ENCODE data around the gene PCGF1.

PCGF1 gene

DNA sequence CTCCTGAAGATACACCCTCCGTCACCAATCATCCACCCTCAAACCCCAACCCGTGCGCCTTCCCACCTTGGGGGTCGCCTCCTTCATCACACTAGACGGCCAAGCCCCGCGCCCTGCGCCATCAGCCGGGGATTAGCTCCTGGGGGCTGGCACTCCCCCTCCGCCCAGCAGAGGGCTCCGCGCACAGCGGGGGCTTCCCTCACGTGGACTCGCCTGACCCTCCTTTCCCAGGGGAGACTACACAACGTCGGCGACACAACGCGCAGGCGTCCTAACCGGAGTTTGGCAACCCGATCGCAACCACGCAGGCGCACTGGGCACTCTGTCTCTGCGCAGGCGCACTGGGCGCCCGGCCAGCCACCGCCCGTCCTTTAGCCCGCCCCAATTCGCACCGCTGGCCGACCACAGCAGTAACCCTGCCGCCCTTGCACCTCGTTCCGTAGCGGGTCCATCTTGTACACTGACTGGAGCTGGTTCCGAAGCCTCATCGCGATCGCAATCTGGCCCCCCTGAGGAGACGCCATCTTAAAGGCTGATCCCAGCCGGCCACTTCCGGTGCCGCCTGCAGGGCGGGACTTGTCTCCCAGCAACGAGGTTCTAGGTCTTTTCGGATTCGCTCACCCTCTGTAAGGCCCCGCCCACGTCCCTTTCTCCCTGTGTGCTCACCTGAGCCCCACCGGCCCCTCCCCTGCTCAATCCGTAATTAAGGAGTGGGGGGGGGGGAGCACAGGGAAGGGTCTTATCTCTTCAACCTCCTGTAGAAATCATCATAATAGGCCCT, at the start of gene PCGF1:
TSS of gene PCGF1 (minus strand) at position 551 of the 781 bp plus-strand sequence. CDS start at position 524, 27 bp downstream.
- Histone ChIP-seq H3K36me3 (replicated peaks) (peaks cover 8% of the 10 kb centered on the region), H3K27ac (peak within 1 kb of the TSS; percentile 97), H3K4me3 (ENCODE audit: low read depth, low read length) (peak within 1 kb of the TSS; percentile 100), H3K27me3 (replicated peaks) (peaks cover 12% of the 10 kb centered on the region)
- in situ Hi-C loops (cut with HindIII; ENCODE audit: low pct_ligation_motif_present, low sequenced_read_pairs) = no loop called here
- TF ChIP-seq, protein P1, sequence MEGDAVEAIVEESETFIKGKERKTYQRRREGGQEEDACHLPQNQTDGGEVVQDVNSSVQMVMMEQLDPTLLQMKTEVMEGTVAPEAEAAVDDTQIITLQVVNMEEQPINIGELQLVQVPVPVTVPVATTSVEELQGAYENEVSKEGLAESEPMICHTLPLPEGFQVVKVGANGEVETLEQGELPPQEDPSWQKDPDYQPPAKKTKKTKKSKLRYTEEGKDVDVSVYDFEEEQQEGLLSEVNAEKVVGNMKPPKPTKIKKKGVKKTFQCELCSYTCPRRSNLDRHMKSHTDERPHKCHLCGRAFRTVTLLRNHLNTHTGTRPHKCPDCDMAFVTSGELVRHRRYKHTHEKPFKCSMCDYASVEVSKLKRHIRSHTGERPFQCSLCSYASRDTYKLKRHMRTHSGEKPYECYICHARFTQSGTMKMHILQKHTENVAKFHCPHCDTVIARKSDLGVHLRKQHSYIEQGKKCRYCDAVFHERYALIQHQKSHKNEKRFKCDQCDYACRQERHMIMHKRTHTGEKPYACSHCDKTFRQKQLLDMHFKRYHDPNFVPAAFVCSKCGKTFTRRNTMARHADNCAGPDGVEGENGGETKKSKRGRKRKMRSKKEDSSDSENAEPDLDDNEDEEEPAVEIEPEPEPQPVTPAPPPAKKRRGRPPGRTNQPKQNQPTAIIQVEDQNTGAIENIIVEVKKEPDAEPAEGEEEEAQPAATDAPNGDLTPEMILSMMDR (IDR thresholded peaks at IDR 0.05; ENCODE audit: low read depth, low read length, missing control alignments) = peak; percentile 63
- peak; percentile 97 for DNase-seq

DNA sequence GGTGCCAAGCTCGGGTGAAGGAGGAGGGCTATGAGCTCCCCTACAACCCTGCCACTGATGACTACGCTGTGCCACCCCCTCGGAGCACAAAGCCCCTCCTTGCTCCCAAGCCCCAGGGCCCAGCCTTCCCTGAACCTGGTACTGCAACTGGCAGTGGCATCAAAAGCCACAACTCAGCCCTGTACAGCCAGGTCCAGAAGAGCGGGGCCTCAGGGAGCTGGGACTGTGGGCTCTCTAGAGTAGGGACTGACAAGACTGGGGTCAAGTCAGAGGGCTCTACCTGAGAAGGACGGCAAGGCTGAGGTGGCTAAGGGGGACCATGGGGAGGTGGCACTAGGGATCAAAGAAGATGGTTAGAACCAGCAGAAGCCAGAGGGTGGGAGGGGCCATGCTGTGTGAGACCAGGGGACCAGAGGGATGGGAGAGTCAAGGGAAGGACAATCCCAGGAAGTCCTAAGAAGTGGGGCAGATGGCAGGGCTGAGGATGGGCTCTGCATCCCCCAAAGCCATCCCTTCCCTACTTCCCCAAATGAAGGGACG, 49.4 kb upstream of the PCGF1 start:
- TF ChIP-seq, protein P1 (IDR thresholded peaks at IDR 0.05; ENCODE audit: low read depth, low read length, missing control alignments) = no peak
- H3K4me3 ChIP-seq (ENCODE audit: low read depth, low read length) = no peak overlapping the region
- peaks cover 6% of the 10 kb centered on the region for H3K36me3 ChIP-seq (replicated peaks)
- H3K27me3 ChIP-seq (replicated peaks) = no peaks in the 10 kb centered on the region
- in situ Hi-C loops (cut with HindIII; ENCODE audit: low pct_ligation_motif_present, low sequenced_read_pairs) = no loop called here
- H3K27ac ChIP-seq = no peak overlapping the region
- DNase-seq = no peak

DNA sequence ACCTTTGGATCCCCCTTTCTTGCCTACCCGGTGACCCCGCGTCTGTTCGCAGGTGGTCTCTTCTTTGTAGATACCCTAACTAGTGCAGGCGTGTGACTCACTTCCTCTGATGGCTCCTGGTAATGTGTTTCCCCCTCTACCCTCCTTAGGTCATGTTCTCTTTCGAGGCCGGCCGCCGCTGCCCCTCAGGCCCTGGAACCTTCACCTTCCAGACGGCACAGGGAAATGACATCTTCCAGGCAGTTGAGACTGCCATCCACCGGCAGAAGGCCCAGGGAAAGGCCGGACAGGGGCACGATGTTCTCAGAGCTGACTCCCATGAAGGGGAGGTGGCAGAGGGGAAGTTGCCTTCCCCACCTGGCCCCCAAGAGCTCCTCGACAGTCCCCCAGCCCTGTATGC, 48.7 kb upstream of the PCGF1 start:
- in situ Hi-C loops (cut with HindIII; ENCODE audit: low pct_ligation_motif_present, low sequenced_read_pairs) = no loop called here
- H3K27me3 ChIP-seq (replicated peaks) = no peaks in the 10 kb centered on the region
- peaks cover 6% of the 10 kb centered on the region for H3K36me3 ChIP-seq (replicated peaks)
- TF ChIP-seq, protein P1 (IDR thresholded peaks at IDR 0.05; ENCODE audit: low read depth, low read length, missing control alignments) = no peak
- DNase-seq = no peak
- no peak overlapping the region for H3K4me3 ChIP-seq (ENCODE audit: low read depth, low read length)
- no peak overlapping the region for H3K27ac ChIP-seq

DNA sequence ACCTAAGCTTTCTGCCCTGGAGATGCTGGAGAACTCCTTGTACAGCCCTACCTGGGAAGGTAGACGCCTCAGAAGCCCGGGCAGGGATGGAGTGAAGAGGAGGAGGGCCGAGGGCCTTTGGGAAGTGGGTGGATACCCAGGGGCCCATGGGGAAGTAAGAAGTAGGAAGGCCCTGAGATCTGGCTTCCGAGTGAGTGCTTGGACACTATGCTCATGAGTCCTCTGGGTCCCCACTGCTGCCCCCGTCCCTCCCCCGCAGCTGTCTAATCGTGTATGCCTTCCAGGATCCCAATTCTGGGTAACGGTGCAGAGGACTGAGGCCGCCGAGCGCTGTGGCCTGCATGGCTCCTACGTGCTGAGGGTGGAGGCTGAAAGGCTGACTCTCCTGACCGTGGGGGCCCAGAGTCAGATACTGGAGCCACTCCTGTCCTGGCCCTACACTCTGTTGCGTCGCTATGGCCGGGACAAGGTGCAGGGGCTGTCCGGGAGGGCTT, 48.2 kb upstream of the PCGF1 start:
- no peak for DNase-seq
- Histone ChIP-seq H3K27ac (no peak overlapping the region), H3K4me3 (ENCODE audit: low read depth, low read length) (peak overlapping the region; percentile 90), H3K27me3 (replicated peaks) (no peaks in the 10 kb centered on the region), H3K36me3 (replicated peaks) (peaks cover 6% of the 10 kb centered on the region)
- TF ChIP-seq, protein P1 (IDR thresholded peaks at IDR 0.05; ENCODE audit: low read depth, low read length, missing control alignments) = no peak
- in situ Hi-C loops (cut with HindIII; ENCODE audit: low pct_ligation_motif_present, low sequenced_read_pairs) = no loop called here

DNA sequence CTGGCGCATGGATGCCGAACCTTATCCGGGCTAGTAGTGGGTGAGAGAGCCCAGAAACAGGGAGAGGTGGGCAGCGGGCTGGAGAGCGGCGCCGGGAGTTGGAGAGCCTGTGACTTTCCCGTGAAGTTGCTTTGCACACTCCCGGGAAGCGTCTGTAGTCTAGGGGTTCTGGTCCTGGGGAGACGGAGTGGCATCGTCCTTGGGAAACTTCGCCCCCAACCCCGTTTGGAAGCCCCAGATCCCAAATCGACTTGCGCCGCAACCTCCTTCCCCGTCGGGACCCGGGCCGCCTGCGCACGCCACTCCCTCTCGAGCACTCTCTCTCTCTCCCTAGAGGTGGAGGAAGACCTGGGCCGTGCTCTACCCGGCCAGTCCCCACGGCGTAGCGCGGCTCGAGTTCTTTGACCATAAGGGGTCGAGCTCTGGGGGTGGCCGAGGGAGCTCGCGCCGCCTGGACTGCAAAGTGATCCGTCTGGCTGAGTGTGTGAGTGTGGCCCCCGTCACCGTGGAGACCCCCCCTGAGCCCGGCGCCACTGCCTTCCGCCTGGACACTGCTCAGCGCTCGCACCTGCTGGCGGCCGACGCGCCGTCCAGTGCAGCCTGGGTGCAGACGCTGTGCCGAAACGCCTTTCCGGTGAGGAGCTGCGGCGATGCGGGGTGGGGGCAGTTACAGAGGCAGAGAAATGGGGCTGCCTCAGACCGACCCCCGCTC, 47.5 kb upstream of the PCGF1 start:
- Histone ChIP-seq H3K27ac (peak overlapping the region; percentile 90), H3K36me3 (replicated peaks) (peaks cover 6% of the 10 kb centered on the region), H3K4me3 (ENCODE audit: low read depth, low read length) (peak overlapping the region; percentile 90), H3K27me3 (replicated peaks) (no peaks in the 10 kb centered on the region)
- in situ Hi-C loops (cut with HindIII; ENCODE audit: low pct_ligation_motif_present, low sequenced_read_pairs) = no loop called here
- DNase-seq = peak; percentile 25
- TF ChIP-seq, protein P1 (IDR thresholded peaks at IDR 0.05; ENCODE audit: low read depth, low read length, missing control alignments) = peak; percentile 10
